Hepatocyte (in vitro differentiated cells): ENCODE data around the gene GPAT3. TPM values are rescaled to one million over a fixed set of nuclear protein-coding genes. Genes with fewer than 3 reads are reported as not detected.

Experiments
- DNase-seq: peaks from one replicate; pipeline ENCODE4 v3.0.0-alpha.2; 2016; ENCODE audit warnings: low spot score
- H2AFZ ChIP-seq: fragments of 200-600 bp; sonication (generic); 2 replicates; pipeline ENCODE4 v1.6.0; 2016; ENCODE audit warnings: antibody characterized with exemption, mild to moderate bottlenecking
- H3K27ac ChIP-seq: fragments of 200-600 bp; sonication (generic); 2 replicates; pipeline ENCODE4 v1.5.1; 2016; ENCODE audit warnings: mild to moderate bottlenecking
- H3K27me3 ChIP-seq: fragments of 200-600 bp; sonication (generic); 2 replicates; pipeline ENCODE4 v1.6.1; 2016
- H3K36me3 ChIP-seq: fragments of 200-600 bp; sonication (generic); replicated peaks from 2 replicates; pipeline ENCODE4 v1.5.1; 2016; ENCODE audit warnings: low read depth; ENCODE audit not compliant: insufficient read depth
- H3K4me1 ChIP-seq: fragments of 200-600 bp; sonication (generic); 2 replicates; pipeline ENCODE4 v1.5.1; 2016; ENCODE audit warnings: mild to moderate bottlenecking, moderate library complexity; ENCODE audit not compliant: insufficient read depth
- H3K4me2 ChIP-seq: fragments of 200-600 bp; sonication (generic); 2 replicates; pipeline ENCODE4 v1.6.0; 2016
- H3K4me3 ChIP-seq: fragments of 200-600 bp; sonication (generic); 2 replicates; pipeline ENCODE4 v1.5.1; 2016; ENCODE audit warnings: mild to moderate bottlenecking
- H3K79me2 ChIP-seq: fragments of 200-600 bp; sonication (generic); 2 replicates; pipeline ENCODE4 v1.6.0; 2017; ENCODE audit warnings: mild to moderate bottlenecking
- H3K9me2 ChIP-seq: fragments of 200-600 bp; sonication (generic); replicated peaks from 2 replicates; pipeline ENCODE4 v1.6.0; 2017; ENCODE audit warnings: mild to moderate bottlenecking; ENCODE audit not compliant: insufficient read depth
- H3K9me3 ChIP-seq: fragments of 200-600 bp; sonication (generic); 2 replicates; pipeline ENCODE4 v1.5.1; 2016; ENCODE audit warnings: low read depth, mild to moderate bottlenecking
- H4K20me1 ChIP-seq: fragments of 200-600 bp; sonication (generic); 2 replicates; pipeline ENCODE4 v1.6.0; 2016; ENCODE audit warnings: mild to moderate bottlenecking; ENCODE audit not compliant: insufficient read depth, poor library complexity, severe bottlenecking
- CTCF ChIP-seq: fragments of 200-600 bp; sonication (generic); IDR thresholded peaks from 2 replicates; pipeline ENCODE4 v1.5.1; 2016; ENCODE audit warnings: antibody characterized with exemption, mild to moderate bottlenecking; ENCODE audit not compliant: poor library complexity
- EZH2 ChIP-seq: fragments of 200-600 bp; sonication (generic); IDR thresholded peaks from 2 replicates; pipeline ENCODE4 v1.6.1; 2016; ENCODE audit warnings: antibody characterized with exemption, mild to moderate bottlenecking, borderline replicate concordance
- EZH2phosphoT487 ChIP-seq: fragments of 200-600 bp; sonication (generic); IDR thresholded peaks from one replicate; pipeline ENCODE4 v1.6.1; 2018; ENCODE audit warnings: antibody characterized with exemption, mild to moderate bottlenecking, low read depth, moderate library complexity; ENCODE audit not compliant: unreplicated experiment, severe bottlenecking
- WGBS: methylation state at CpG from one replicate; pipeline ENCODE4 v1.1.6; 2016; ENCODE audit warnings: low lambda C conversion rate; ENCODE audit errors: missing lambda C conversion rate; 5-methylcytosine and 5-hydroxymethylcytosine counted together
- polyA plus RNA-seq: library from polyadenylated mRNA; unstranded; fragments of >200 nt; fragmentation: Nextera tagmentation; extraction: Ambion mirVana; gene quantifications from 2 replicates; pipeline ENCODE4 v1.2.1, GENCODE V29; 2016
- small RNA-seq: library from RNA; depleted of rRNA; stranded (forward); fragments of <200 nt; gene quantifications from one replicate; pipeline ENCODE3, GENCODE V24; 2014
- total RNA-seq: library from RNA; depleted of rRNA; stranded (reverse); fragments of >200 nt; gene quantifications from 2 replicates; pipeline ENCODE4 v1.2.3, GENCODE V29; 2014

Gene GPAT3
- total and polyA plus RNA-seq, 2 experiments from 2014 or later, result 3.3 to 4.4 TPM

DNA sequence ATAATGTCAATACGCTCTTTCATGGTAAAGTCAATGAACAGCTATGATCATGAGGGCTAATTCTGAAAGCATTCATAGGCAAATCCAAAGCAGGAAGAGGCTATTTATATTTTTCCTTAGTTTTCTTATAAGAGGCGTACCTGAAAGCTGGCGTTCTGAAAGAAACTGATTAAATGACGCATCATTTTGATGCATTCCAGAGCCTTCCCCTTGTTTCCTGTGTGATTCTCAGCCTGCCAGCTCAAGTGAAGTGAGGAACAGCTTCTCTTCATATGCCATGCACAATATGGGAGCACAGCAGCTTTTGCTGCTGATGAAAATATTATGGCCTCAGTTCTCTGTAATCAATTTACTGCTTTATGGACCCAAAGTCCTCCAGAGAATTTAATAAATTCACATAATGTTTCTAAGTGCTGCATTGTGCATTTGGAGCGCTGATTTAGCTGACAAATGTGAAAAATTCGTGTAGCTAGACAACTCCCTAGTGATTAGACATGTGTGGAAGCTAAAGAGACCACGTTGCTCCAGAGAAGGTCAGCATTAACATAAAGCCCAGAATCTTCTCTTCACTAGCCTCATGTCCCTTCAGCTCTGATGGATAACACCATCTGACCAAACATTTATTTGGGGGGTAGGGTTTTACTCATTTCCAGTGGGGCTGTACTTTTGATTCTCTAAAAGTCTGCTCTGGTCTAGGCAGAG lies 110.8 kb downstream of the GPAT3 start:
- Histone ChIP-seq H4K20me1 (no peaks in the 10 kb centered on the region), H3K27ac (no peak overlapping the region), H3K4me1 (no peaks in the 10 kb centered on the region), H3K36me3 (no peaks in the 10 kb centered on the region), H3K79me2 (no peaks in the 10 kb centered on the region), H3K9me3 (no peaks in the 10 kb centered on the region), H3K4me3 (no peak overlapping the region), H3K9me2 (no peaks in the 10 kb centered on the region), H3K4me2 (no peak overlapping the region), H2AFZ (no peak overlapping the region), H3K27me3 (no peaks in the 10 kb centered on the region)
- WGBS, result 68% methylated on average over 7 of the region's 7 CpGs
- DNase-seq, result no peak
- TF ChIP-seq CTCF (no peak), EZH2 (no peak), EZH2phosphoT487 (no peak)

- Histone ChIP-seq H3K27ac (no peak overlapping the region), H3K4me3 (no peak overlapping the region), H3K9me2 (no peaks in the 10 kb centered on the region), H2AFZ (no peak overlapping the region), H3K4me2 (no peak overlapping the region), H3K9me3 (no peaks in the 10 kb centered on the region), H3K79me2 (no peaks in the 10 kb centered on the region), H3K36me3 (no peaks in the 10 kb centered on the region), H3K4me1 (no peaks in the 10 kb centered on the region), H4K20me1 (no peaks in the 10 kb centered on the region), H3K27me3 (no peaks in the 10 kb centered on the region)
- WGBS, result 92% methylated on average over 4 of the region's 4 CpGs
- TF ChIP-seq EZH2 (no peak), EZH2phosphoT487 (no peak), CTCF (no peak)
- DNase-seq, result no peak
Observed at GRCh38 chr4:83651846-83652245, 115.9 kb downstream of the GPAT3 start.

Small RNAs within 50 kb of the gene (small RNA-seq; reads per million reads assigned to genes)
- not detected for gene RF00019

Other genes starting within 250 kb of the GPAT3 start
- 1.7 and 3.7 TPM in 2 replicates for gene HPSE, start 201.3 kb upstream of the GPAT3 start, total RNA-seq
- 3.8 and 8.0 TPM in 2 replicates for gene HPSE, start 201.3 kb upstream of the GPAT3 start, polyA plus RNA-seq
- gene HELQ, start 80.3 kb upstream of the GPAT3 start, total RNA-seq, result 12.4 and 14.2 TPM in 2 replicates
- gene HELQ, start 80.3 kb upstream of the GPAT3 start, polyA plus RNA-seq, result 8.0 and 15.4 TPM in 2 replicates
- gene MRPS18C, start 80.0 kb upstream of the GPAT3 start, total RNA-seq, result 20.1 and 30.9 TPM in 2 replicates
- gene MRPS18C, start 80.0 kb upstream of the GPAT3 start, polyA plus RNA-seq, result 70.0 and 89.1 TPM in 2 replicates
- 16.0 and 18.0 TPM in 2 replicates for gene ABRAXAS1, start 51.0 kb upstream of the GPAT3 start, total RNA-seq
- gene ABRAXAS1, start 51.0 kb upstream of the GPAT3 start, polyA plus RNA-seq, result 3.9 and 5.7 TPM in 2 replicates